ENCODE results near the gene FAM184A. TPM values are rescaled to one million over a fixed set of nuclear protein-coding genes. Genes with fewer than 3 reads are reported as not detected.

The FAM184A gene
- total and polyA plus RNA-seq, 9 of the 15 experiments (the other 6 are each of a cell fraction or from before 2014, with no cell fraction given) = 6.4 to 18.7 (median 13.1) TPM

- H3K9me3 ChIP-seq (replicated peaks; ENCODE audit: control insufficient read depth, insufficient read depth, low read depth, low read length) = no peaks in the 10 kb centered on the region
- no peak overlapping the region for H3K4me3 ChIP-seq
- ChIA-PET POLR2A (interaction anchor here (0.9 kb wide), 1 partner anchor 19 kb away, joined by 3 read pairs; no protein-coding TSS in a partner anchor), CTCF (ENCODE audit: low intra/inter-chr PET ratio) (no interaction called here)
- H3K27ac ChIP-seq (ENCODE audit: extremely low read depth, low read depth, low read length) = no peak overlapping the region
- DNase-seq (ENCODE audit: extremely low read depth in 1 of 4, low spot score in 3 of 4) = no peak
- in situ Hi-C loops (cut with MboI) (no loop called here), intact Hi-C loops (cut with micrococcal nuclease) (no loop called here)
- peaks cover 0 to 2% of the 10 kb centered on the region in 2 experiments; a peak in 2 of 5 replicates for H3K4me1 ChIP-seq (replicated peaks in 1 of 2; ENCODE audit: control insufficient read depth in 2 of 2, insufficient read depth in 2 of 2, low read length in 2 of 2)
- H3K4me2 ChIP-seq (ENCODE audit: insufficient read depth, low read length) = no peak overlapping the region
- H3K79me2 ChIP-seq (ENCODE audit: control insufficient read depth, insufficient read depth, low read length) = peaks cover 17% of the 10 kb centered on the region; the same call in 2 of the 3 replicates
- FAIRE-seq = no peak
- no peak overlapping the region for H3K9ac ChIP-seq (ENCODE audit: insufficient read depth in 1 of 2, low read depth in 2 of 2, low read length in 2 of 2)
- H3K36me3 ChIP-seq (ENCODE audit: control insufficient read depth, insufficient read depth, low read length) = no peaks in the 10 kb centered on the region
- H3K27me3 ChIP-seq (ENCODE audit: control insufficient read depth in 2 of 2, insufficient read depth in 2 of 2, low read length in 2 of 2) = no peaks in the 10 kb centered on the region
- H2AFZ ChIP-seq (ENCODE audit: low read depth, low read length) = no peak overlapping the region
- no peak; the same call in 2 of the 3 replicates for ATAC-seq
- H4K20me1 ChIP-seq (replicated peaks; ENCODE audit: control insufficient read depth, insufficient read depth, low read length) = no peaks in the 10 kb centered on the region
- BruUV-seq (replicated peaks) = no TSS peak
- WGBS (ENCODE audit: insufficient coverage, low coverage, missing lambda C conversion rate) = 40% methylated on average over 1 of the region's 1 CpG
- no peaks in the 10 kb centered on the region for H3K9me1 ChIP-seq (ENCODE audit: control insufficient read depth, insufficient read depth, low read length)
- TF ChIP-seq COPS2 (conservative IDR thresholded peaks at IDR 0.05) = no peak
- no peak for TF ChIP-seq OTX1 (CRISPR knock-in tag; IDR thresholded peaks at IDR 0.05)
- TF ChIP-seq ZNF57 (CRISPR knock-in tag; IDR thresholded peaks at IDR 0.05) = no peak
- TF ChIP-seq ARID3B (CRISPR knock-in tag; IDR thresholded peaks at IDR 0.05; ENCODE audit: borderline replicate concordance) = no peak
- no peak for TF ChIP-seq PHTF2 (CRISPR knock-in tag; IDR thresholded peaks at IDR 0.05)
- no peak for TF ChIP-seq POLR2AphosphoS5 (IDR thresholded peaks at IDR 0.05; ENCODE audit: control insufficient read depth, insufficient read depth, low read depth, low read length)
- no peak for TF ChIP-seq ZC3H11A (IDR thresholded peaks at IDR 0.05; ENCODE audit: low read depth, low read length)
- no peak for TF ChIP-seq ZNF431 (CRISPR knock-in tag; IDR thresholded peaks at IDR 0.05)
- TF ChIP-seq ESRRB (CRISPR knock-in tag; IDR thresholded peaks at IDR 0.05; ENCODE audit: borderline replicate concordance) = no peak
- no peak for TF ChIP-seq MEIS2 (IDR thresholded peaks at IDR 0.05; ENCODE audit: partially characterized antibody)
- no peak for TF ChIP-seq TSHZ1 (CRISPR knock-in tag; IDR thresholded peaks at IDR 0.05)
- no peak for TF ChIP-seq ZNF277 (CRISPR knock-in tag; IDR thresholded peaks at IDR 0.05; ENCODE audit: borderline replicate concordance)
- no peak for TF ChIP-seq HIVEP1 (CRISPR knock-in tag; IDR thresholded peaks at IDR 0.05)
- no peak for TF ChIP-seq HSF4 (CRISPR knock-in tag; IDR thresholded peaks at IDR 0.05; ENCODE audit: borderline replicate concordance)
- no peak for TF ChIP-seq ZNF140 (CRISPR knock-in tag; IDR thresholded peaks at IDR 0.05)
- no peak for TF ChIP-seq PRMT5 (CRISPR knock-in tag; IDR thresholded peaks at IDR 0.05)
- TF ChIP-seq ZNF717 (CRISPR knock-in tag; IDR thresholded peaks at IDR 0.05) = no peak
- no peak for TF ChIP-seq ZNF217 (CRISPR knock-in tag; IDR thresholded peaks at IDR 0.05)
Measured at GRCh38 chr6:119043265-119043664, 35.2 kb downstream of the FAM184A start.

All from K562 (cell line).